Duodenal mucosa (tissue), 2 donors: ENCODE measurements around the gene FOXO4.

Experiments used
- H3K27ac ChIP-seq: one replicate; pipeline ENCODE4 v1.7.0; 2013; ENCODE audit warnings: low read depth, low read length
- H3K27me3 ChIP-seq, 2 donors: one replicate each; pipeline ENCODE4 v1.7.0; 2013; ENCODE audit warnings: low read length in 2 of 2, control low read depth in 1 of 2; ENCODE audit not compliant: insufficient read depth in 2 of 2, control insufficient read depth in 1 of 2
- H3K36me3 ChIP-seq, 2 donors: one replicate each; pipeline ENCODE4 v1.7.0; 2013; ENCODE audit warnings: low read length in 2 of 2, control low read depth in 1 of 2; ENCODE audit not compliant: insufficient read depth in 2 of 2, control insufficient read depth in 1 of 2
- H3K4me1 ChIP-seq, 2 donors: one replicate each; pipeline ENCODE4 v1.7.0; 2013; ENCODE audit warnings: low read length in 2 of 2, control low read depth in 1 of 2; ENCODE audit not compliant: insufficient read depth in 2 of 2, control insufficient read depth in 1 of 2
- H3K4me3 ChIP-seq, 2 donors: one replicate each; pipeline ENCODE4 v1.7.0; 2013; ENCODE audit warnings: low read length in 2 of 2, low read depth in 1 of 2
- H3K9ac ChIP-seq, 2 donors: one replicate each; pipeline ENCODE4 v1.7.0; 2013; ENCODE audit warnings: low read length in 2 of 2, low read depth in 1 of 2
- H3K9me3 ChIP-seq, 2 donors: one replicate each; pipeline ENCODE4 v1.7.0; 2013; ENCODE audit warnings: low read length in 2 of 2, control low read depth in 1 of 2; ENCODE audit not compliant: control insufficient read depth in 1 of 2

Gene FOXO4

DNA sequence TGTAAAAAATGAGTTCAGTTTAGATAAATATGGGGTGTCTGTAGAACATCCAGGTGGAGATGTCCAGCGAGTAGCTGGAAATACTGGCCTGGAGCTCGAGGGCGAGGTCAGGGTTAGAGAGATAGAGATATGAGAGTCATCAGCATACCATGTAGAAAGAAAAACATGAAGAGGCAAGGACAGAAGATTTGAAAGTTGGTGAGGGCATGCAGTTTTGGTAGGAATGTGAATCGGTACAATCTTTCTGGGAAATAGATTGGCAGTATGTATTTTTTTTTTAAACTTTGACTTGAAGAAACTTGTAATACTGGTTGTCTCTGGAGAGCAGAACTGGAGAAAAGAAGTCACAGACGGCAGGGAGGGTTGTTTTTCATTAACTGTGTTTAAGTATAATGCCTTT lies 25.1 kb upstream of the FOXO4 start:
- H3K27me3 ChIP-seq: no peaks in the 10 kb centered on the region
- no peak overlapping the region for H3K27ac ChIP-seq
- H3K9me3 ChIP-seq: no peaks in the 10 kb centered on the region
- no peak overlapping the region for H3K9ac ChIP-seq
- peaks cover 0 to 5% of the 10 kb centered on the region in 2 donors for H3K4me1 ChIP-seq
- no peaks in the 10 kb centered on the region for H3K36me3 ChIP-seq
- no peak overlapping the region for H3K4me3 ChIP-seq

DNA sequence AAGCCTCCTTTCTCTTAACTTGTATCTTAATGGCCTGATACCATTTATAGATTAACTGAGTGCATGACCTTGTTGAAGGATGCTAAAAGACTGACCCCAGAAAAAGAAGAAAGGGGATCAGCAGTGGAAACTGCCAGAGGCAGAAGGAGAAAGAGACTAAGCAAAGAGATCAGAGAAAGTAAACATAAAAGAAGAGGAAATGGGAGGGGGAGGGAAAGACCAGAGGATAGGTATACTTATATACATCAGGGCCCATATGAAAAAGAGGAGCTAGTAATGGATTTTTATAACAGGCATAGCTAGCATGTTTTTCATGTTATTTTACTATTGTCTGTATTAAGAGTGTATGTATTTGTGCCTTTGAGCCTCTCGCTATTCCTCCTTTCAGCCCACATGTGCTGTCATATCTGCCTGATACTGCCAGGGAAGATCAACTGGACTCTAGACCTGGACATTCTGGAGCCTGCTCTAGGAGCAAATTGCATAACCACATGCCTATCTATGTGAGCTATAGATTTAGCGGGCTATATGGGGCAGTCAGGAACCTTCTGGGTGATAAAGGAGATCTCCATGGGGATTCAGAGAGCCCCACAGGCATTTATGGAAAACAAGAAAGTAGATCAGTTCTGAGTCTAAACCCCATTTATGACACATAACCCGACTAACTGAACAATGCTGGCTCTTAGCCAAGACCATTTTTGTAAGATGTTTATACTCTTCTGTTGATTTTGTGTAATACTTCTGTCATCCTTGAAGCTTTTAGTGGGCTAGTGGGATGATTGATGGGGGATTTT lies 14.1 kb upstream of the FOXO4 start:
- no peaks in the 10 kb centered on the region for H3K27me3 ChIP-seq
- H3K4me3 ChIP-seq: no peak overlapping the region
- no peaks in the 10 kb centered on the region for H3K4me1 ChIP-seq
- no peak overlapping the region for H3K9ac ChIP-seq
- no peak overlapping the region for H3K27ac ChIP-seq
- no peaks in the 10 kb centered on the region for H3K9me3 ChIP-seq
- H3K36me3 ChIP-seq: no peaks in the 10 kb centered on the region

DNA sequence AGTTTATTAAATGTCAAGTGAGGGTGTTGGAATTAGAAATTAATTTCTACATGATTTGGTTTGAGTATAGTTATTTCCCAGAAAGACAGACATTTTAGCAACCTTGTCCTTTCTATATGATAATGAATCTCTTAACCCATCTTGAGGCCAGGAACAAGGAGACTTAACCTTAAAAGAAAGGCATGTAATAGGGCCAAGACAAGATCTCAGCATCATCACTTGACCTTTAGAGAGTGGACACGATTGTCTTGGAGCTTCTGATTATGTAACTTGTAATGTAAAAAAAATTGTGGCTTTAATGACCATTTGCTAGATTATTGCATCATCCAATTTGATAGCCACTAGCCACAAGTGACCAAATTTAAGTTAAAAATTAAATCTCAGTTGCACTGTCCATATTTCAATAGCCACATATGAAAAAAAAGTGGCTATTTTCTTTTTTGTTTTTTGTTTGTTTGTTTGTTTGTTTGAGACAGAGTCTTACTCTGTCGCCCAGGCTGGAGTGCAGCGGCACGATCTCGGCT lies 13.5 kb upstream of the FOXO4 start:
- no peaks in the 10 kb centered on the region for H3K36me3 ChIP-seq
- H3K4me3 ChIP-seq: no peak overlapping the region
- H3K27me3 ChIP-seq: no peaks in the 10 kb centered on the region
- H3K27ac ChIP-seq: no peak overlapping the region
- H3K9me3 ChIP-seq: no peaks in the 10 kb centered on the region
- H3K4me1 ChIP-seq: no peaks in the 10 kb centered on the region
- no peak overlapping the region for H3K9ac ChIP-seq

DNA sequence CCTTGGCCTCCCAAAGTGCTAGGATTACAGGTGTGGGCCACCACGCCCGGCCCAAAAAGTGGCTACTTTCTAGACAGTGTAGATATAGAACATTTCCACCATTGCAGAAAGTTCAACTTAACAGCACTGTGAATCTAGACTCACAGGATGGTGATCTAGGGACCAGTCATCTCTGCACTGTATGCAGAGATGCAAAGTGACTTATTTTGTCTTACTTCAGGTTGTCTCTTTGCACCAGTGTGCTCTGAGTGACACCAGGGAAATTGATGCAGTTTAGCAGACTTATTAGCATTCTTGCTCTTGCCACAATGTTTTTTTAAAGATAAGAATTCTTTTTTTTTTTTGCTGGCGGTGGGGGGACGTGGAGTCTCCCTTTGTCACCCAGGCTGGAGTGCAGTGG lies 12.8 kb upstream of the FOXO4 start:
- no peaks in the 10 kb centered on the region for H3K27me3 ChIP-seq
- no peak overlapping the region for H3K27ac ChIP-seq
- no peaks in the 10 kb centered on the region for H3K9me3 ChIP-seq
- no peak overlapping the region for H3K9ac ChIP-seq
- H3K36me3 ChIP-seq: no peaks in the 10 kb centered on the region
- H3K4me1 ChIP-seq: no peaks in the 10 kb centered on the region
- H3K4me3 ChIP-seq: no peak overlapping the region

DNA sequence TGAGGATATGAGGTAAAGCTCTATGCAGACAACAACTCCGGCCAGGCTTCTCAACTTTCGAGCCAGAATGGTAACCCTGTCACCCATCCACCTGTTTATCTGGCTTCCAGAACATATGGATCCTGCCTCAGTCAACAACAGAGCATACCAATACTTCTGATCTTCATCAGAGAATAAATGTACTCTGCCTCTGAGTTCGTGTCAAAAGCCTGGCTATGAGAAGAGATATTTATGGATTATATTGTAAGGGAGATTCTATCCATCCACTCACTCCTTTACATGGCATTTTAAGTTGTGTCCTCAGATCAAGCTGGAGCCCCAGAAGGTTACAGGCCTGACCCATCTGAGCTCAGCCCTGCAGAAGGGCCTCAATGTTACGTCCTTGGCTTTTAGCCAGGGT lies 9.8 kb upstream of the FOXO4 start:
- H3K27ac ChIP-seq: no peak overlapping the region
- H3K9me3 ChIP-seq: no peaks in the 10 kb centered on the region
- H3K27me3 ChIP-seq: no peaks in the 10 kb centered on the region
- no peak overlapping the region for H3K4me3 ChIP-seq
- H3K4me1 ChIP-seq: no peaks in the 10 kb centered on the region
- H3K36me3 ChIP-seq: no peaks in the 10 kb centered on the region
- no peak overlapping the region for H3K9ac ChIP-seq

DNA sequence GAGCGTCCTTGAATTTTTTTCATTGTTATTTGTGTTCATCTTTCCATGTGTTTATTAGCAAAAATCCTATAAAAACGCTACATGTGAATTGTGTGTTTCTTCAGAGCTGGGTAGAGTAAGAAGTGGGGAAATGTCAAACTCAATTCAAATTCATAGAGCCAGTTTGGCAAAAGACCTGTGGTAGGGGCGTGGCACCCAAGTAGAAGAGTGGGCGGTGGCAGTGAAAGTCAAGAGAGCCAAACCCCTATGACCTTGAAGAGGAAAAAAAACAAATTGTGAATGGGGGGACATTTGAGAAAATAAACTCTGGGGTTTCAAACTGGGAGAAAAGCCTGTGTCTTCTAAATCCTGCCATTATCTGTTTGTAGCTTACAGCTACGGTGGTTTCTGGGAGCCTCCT lies 4.4 kb upstream of the FOXO4 start:
- no peaks in the 10 kb centered on the region for H3K9me3 ChIP-seq
- no peaks in the 10 kb centered on the region for H3K36me3 ChIP-seq
- H3K27ac ChIP-seq: no peak overlapping the region
- H3K9ac ChIP-seq: no peak overlapping the region
- H3K4me3 ChIP-seq: no peak overlapping the region
- H3K4me1 ChIP-seq: peaks cover 4 to 6% of the 10 kb centered on the region in 2 donors
- H3K27me3 ChIP-seq: no peaks in the 10 kb centered on the region

DNA sequence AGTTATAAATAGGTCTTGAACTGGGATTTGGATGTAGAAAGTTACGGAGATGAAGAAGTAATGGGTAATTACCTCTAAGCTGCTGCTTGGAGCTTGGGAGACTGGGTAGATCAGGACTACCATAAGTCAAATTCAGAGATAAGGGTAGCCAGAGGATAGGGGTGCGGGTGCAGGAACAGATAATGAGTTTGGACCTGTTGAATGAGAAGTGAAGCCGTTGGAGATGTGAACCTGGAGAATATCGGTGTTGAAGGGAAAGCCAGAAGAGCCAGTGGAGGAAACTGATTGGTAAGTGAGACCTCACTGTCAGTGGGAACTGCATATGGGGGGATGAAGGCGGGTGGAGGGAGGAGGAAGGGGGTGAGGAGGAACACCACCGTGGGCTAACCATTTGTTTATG lies 618 bp upstream of the FOXO4 start:
- H3K36me3 ChIP-seq: no peaks in the 10 kb centered on the region
- H3K9me3 ChIP-seq: no peaks in the 10 kb centered on the region
- H3K9ac ChIP-seq: peak overlapping the region; percentile 47 to 61
- H3K4me1 ChIP-seq: peaks cover 10 to 21% of the 10 kb centered on the region in 2 donors
- H3K4me3 ChIP-seq: peak overlapping the region; percentile 66 to 86
- H3K27ac ChIP-seq: no peak overlapping the region
- H3K27me3 ChIP-seq: no peaks in the 10 kb centered on the region

DNA sequence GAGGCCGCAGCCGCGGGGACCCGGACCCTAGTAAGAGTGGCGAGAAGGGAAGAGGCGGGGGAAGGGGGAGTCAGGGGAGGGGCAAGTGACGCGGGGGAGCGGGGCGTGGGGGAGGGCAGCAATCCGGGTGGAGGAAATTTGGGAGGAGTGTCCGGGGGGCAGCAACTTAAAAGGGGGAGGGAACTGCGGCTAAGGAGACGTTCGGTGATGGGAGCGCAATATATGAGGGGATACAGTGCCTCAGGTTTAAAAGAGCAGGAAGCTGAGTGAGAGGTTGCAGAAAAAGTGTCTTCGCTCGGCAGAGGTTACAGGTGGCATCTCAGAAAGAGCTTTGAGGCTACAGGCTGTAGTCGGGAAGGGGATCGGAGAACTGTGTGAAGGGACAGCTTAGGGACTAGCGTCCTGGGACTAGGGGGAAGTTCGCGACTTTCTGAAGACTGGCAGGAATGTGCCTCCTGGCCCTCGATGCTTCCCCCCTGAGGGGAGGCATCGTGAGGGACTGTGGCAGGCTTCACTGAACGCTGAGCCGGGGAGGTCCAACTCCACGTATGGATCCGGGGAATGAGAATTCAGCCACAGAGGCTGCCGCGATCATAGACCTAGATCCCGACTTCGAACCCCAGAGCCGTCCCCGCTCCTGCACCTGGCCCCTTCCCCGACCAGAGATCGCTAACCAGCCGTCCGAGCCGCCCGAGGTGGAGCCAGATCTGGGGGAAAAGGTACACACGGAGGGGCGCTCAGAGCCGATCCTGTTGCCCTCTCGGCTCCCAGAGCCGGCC lies 519 bp downstream of the FOXO4 start:
- H3K9me3 ChIP-seq: no peaks in the 10 kb centered on the region
- H3K9ac ChIP-seq: peak overlapping the region; percentile 66 to 68
- H3K27me3 ChIP-seq: no peaks in the 10 kb centered on the region
- peak overlapping the region; percentile 84 to 86 for H3K4me3 ChIP-seq
- H3K36me3 ChIP-seq: no peaks in the 10 kb centered on the region
- peaks cover 10 to 21% of the 10 kb centered on the region in 2 donors for H3K4me1 ChIP-seq
- H3K27ac ChIP-seq: no peak overlapping the region

DNA sequence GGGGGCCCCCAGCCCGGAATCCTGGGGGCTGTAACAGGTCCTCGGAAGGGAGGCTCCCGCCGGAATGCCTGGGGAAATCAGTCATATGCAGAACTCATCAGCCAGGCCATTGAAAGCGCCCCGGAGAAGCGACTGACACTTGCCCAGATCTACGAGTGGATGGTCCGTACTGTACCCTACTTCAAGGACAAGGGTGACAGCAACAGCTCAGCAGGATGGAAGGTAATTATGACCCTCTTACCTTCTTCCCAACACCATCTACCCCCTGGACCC lies 1.0 kb downstream of the FOXO4 start:
- peak overlapping the region; percentile 84 to 86 for H3K4me3 ChIP-seq
- no peaks in the 10 kb centered on the region for H3K9me3 ChIP-seq
- H3K9ac ChIP-seq: peak overlapping the region; percentile 66 to 68
- H3K27me3 ChIP-seq: no peaks in the 10 kb centered on the region
- H3K36me3 ChIP-seq: peaks cover 0 to 3% of the 10 kb centered on the region in 2 donors
- no peak overlapping the region for H3K27ac ChIP-seq
- H3K4me1 ChIP-seq: peaks cover 10 to 21% of the 10 kb centered on the region in 2 donors

DNA sequence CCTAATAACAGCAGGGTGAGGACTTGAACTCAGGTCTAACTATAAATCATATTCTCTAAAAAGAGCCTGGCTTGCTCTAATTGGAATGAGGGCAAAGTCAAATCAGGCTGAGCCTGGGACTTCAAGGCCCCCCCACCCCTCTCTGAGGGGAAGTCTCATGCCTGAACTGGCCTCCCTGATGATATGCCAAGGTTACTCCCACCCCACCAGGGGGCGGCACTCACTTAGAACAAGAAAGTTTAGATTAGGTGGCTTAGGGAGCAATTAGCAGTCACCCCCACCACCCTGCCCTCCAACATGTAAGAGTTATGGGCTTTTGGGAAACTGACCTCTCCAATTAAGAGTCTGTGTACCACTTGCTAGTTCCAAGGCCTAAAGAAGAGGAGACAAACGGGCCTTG lies 2.7 kb downstream of the FOXO4 start:
- Histone ChIP-seq H3K4me3 (no peak overlapping the region), H3K27me3 (no peaks in the 10 kb centered on the region), H3K9me3 (no peaks in the 10 kb centered on the region), H3K9ac (no peak overlapping the region), H3K4me1 (peaks cover 11 to 21% of the 10 kb centered on the region in 2 donors), H3K27ac (no peak overlapping the region), H3K36me3 (peaks cover 0 to 3% of the 10 kb centered on the region in 2 donors)
